HG02571 (cell line): ENCODE results near the gene CACNB3.
"Not testable (repeated sequence)": the region's sequence is repeated elsewhere in the genome, so short reads cannot be mapped to it uniquely, and the experiment has no call there.

ENCODE experiments used
- ATAC-seq: cut with Tn5 transposase; IDR thresholded peaks from one replicate; pipeline ENCODE4 v1.9.1; 2021; ENCODE audit warnings: mild to moderate bottlenecking, moderate library complexity; ENCODE audit not compliant: unreplicated experiment

CACNB3 gene

GRCh38 chr12:48816143-48816854 is 2.0 kb upstream of the CACNB3 start:
- ATAC-seq = no peak

GRCh38 chr12:48818831-48819590 is 715 bp downstream of the CACNB3 start:
- ATAC-seq = no peak

- no peak for ATAC-seq
Observed at GRCh38 chr12:48819986-48820725, 1.9 kb downstream of the CACNB3 start.

DNA sequence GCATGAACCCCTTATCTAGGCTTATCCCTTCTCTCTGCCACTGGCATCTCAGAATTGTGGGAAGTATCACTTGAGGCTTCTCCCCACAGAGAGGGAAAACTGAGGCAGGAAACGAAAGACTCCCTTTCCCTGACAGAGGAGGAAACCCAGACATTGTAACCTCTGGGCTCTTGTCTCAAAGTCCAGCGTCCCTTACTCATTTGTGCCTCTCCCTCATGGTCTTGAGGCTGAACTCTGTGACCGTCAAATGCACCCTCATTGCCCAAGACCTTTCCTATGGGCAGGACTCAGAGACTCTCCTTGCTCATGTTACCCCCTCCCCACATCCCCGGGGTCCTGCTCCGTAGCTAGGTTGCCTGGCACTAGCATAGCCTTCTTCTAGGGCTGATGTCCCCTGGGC is 3.8 kb downstream of the CACNB3 start:
- no peak for ATAC-seq

DNA sequence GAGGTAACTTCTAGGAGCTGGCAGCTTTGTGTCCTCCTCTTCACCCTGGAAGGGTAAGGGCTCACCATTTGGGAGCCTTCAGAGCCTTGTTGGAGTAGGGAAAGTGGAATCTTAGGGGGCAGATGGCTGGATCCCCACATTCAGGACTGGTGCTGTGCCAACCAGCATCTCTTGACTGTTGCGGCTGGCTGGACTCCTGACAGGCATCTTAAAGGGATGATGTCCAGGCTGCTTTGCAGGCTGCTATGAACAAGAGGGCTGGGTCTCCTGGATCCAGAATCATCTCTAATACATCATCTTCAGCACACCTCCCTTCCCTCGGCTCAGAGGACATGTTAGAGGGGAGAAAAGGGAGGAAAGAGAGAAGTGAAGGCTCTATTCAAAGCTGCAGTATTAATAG is 4.4 kb downstream of the CACNB3 start:
- ATAC-seq = no peak

DNA sequence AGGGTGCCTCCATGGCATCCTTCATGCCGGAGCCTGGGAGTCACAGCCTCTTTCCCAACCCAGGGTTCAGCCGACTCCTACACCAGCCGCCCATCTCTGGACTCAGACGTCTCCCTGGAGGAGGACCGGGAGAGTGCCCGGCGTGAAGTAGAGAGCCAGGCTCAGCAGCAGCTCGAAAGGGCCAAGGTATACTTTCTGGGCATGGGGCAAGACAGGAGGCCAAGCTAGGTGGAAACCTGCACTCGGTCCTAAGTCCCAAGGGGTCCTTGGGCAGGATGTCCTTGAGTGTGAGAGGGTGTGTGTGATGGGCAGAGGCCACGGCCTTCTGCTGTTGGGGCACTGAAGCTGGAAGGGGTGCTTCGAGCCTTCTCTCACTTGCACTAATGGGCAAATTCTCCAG is 5.0 kb downstream of the CACNB3 start:
- ATAC-seq = no peak

DNA sequence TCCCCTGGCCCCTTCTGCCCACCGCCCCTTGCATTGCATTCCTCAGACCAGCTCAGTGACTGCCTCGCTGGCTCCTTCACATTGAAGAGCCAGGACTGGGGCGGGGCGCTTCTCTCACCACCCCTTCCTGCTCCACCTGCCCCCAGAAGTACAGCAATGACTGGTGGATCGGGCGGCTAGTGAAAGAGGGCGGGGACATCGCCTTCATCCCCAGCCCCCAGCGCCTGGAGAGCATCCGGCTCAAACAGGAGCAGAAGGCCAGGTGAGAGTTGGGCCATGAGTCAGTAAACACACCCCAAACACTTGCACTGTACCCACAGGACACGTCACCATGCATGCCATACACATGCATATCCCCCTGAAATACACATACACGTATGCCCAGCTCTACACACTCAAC is 5.8 kb downstream of the CACNB3 start:
- no peak for ATAC-seq

DNA sequence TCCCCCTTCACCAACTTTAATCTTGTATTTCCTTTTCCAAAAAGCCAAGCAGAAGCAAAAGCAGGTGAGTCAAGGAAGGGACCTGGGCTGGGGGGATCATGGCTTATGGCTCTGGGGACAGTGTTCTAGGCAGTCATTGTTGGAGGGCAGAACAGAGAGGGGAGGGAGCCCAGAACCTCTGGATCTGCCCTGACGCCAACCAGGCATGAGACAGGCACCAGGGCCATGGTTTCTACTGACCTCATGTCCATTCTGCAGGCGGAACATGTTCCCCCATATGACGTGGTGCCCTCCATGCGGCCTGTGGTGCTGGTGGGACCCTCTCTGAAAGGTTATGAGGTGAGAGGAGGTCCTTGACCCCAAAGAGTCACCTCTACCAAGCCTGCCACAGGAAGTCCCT is 6.6 kb downstream of the CACNB3 start:
- ATAC-seq = no peak

GRCh38 chr12:48826209-48826855 is 8.0 kb downstream of the CACNB3 start:
- no peak for ATAC-seq

- ATAC-seq = no peak
Observed at GRCh38 chr12:48827026-48827425, 8.7 kb downstream of the CACNB3 start.

DNA sequence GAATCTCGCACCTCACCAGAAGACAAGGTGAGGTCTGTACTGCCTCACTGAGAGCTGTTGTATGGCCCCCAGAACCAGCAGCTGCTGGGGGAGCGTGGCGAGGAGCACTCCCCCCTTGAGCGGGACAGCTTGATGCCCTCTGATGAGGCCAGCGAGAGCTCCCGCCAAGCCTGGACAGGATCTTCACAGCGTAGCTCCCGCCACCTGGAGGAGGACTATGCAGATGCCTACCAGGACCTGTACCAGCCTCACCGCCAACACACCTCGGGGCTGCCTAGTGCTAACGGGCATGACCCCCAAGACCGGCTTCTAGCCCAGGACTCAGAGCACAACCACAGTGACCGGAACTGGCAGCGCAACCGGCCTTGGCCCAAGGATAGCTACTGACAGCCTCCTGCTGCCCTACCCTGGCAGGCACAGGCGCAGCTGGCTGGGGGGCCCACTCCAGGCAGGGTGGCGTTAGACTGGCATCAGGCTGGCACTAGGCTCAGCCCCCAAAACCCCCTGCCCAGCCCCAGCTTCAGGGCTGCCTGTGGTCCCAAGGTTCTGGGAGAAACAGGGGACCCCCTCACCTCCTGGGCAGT is 9.3 kb downstream of the CACNB3 start:
- no peak for ATAC-seq

DNA sequence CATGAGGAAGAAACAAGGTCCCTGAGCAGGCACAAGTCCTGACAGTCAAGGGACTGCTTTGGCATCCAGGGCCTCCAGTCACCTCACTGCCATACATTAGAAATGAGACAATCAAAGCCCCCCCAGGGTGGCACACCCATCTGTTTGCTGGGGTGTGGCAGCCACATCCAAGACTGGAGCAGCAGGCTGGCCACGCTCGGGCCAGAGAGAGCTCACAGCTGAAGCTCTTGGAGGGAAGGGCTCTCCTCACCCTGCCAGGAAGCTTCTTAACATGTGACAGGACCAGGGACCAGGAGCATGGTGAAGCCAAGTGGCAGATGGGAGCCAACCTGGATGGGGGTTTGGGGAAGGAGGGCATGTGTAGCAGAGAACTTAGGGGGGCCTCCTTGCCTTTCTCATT is 10.0 kb downstream of the CACNB3 start:
- ATAC-seq = no peak

- ATAC-seq = no peak
Observed at GRCh38 chr12:48828841-48829575, 10.7 kb downstream of the CACNB3 start.

- ATAC-seq = no peak
Observed at GRCh38 chr12:48831257-48831656, 13.0 kb downstream of the CACNB3 start.

GRCh38 chr12:48832321-48833060 is 14.2 kb downstream of the CACNB3 start:
- no peak for ATAC-seq

GRCh38 chr12:48838048-48838447 is 19.8 kb downstream of the CACNB3 start:
- ATAC-seq = no peak

GRCh38 chr12:48842021-48842420 is 23.7 kb downstream of the CACNB3 start:
- not testable (repeated sequence) for ATAC-seq

DNA sequence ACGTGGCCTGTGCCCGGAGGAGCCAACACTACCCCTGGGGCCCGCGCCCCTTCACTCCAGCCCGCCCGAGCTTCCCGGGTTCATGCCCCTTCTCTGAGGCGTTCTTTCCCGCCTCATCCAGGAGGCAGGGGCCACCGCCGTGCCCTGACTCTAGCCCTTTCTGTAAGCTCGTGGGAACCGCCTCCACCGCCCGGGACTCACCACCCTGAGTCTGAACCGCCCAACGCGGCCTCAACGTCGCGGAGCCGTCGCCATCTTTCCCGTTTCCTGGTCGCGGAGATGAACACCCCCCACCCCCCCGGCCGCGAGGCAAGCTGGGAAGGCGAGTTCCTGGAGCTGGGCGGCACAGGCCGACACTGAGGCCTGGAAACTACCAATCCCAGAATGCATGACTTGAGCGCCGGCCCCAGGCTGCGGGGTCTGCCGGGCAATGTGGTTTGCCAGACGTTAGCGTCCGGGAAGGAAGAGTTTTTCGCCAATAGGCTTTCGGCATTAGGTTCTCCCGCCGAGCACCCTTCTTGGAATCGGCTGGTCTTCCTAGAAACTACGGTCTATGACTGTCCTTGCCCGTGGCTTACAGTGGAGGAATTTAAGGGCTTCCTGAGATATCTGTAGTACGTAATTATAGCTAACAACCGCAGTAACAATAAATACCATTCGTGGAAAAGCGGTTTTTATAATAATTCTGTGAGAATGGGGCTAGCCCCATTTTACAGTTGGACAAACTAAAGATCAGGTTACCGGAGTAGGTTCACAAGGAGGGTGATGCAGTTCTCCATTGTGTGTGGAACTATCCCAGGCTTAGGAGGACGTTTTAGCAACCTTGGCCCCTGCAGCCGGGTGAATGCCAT is 33.8 kb downstream of the CACNB3 start, which contains the start of gene DDX23:
Gene DDX23 (minus strand): TSS at position 281 of the 851 bp plus-strand sequence. CDS start 6,381 bp downstream, outside the sequence.
- ATAC-seq = peak; percentile 92
